KG1 (cell line): Measurements from ENCODE around the gene LINC00632.

ENCODE experiments used
- DNase-seq: peaks from one replicate; lab custom pipeline; 2025; lab: John Stamatoyannopoulos, UW

LINC00632 gene

GRCh38 chrX:140765043-140765784 is 55.7 kb downstream of the LINC00632 start:
- DNase-seq, result no peak

- peak; percentile 19 for DNase-seq
These were observed 56.6 kb downstream of the LINC00632 start for GRCh38 chrX:140766024-140766611.

- DNase-seq, result no peak
These were observed 58.1 kb downstream of the LINC00632 start for GRCh38 chrX:140767646-140768045.

- no peak for DNase-seq
These were observed 65.7 kb downstream of the LINC00632 start for GRCh38 chrX:140775211-140775610.

GRCh38 chrX:140776320-140776719 is 66.8 kb downstream of the LINC00632 start:
- DNase-seq, result no peak

- DNase-seq, result no peak
These were observed 85.1 kb downstream of the LINC00632 start for GRCh38 chrX:140794642-140795041.

- no peak for DNase-seq
These were observed 89.7 kb downstream of the LINC00632 start for GRCh38 chrX:140799216-140799615.

GRCh38 chrX:140804292-140804691 is 94.7 kb downstream of the LINC00632 start:
- no peak for DNase-seq

- no peak for DNase-seq
These were observed 106.3 kb downstream of the LINC00632 start for GRCh38 chrX:140815868-140816267.

- DNase-seq, result peak; percentile 1
These were observed 108.4 kb downstream of the LINC00632 start for GRCh38 chrX:140817943-140818342.

GRCh38 chrX:140821280-140821679 is 111.7 kb downstream of the LINC00632 start:
- no peak for DNase-seq

- DNase-seq, result no peak
These were observed 112.6 kb downstream of the LINC00632 start for GRCh38 chrX:140822184-140822583.

GRCh38 chrX:140822861-140823260 is 113.3 kb downstream of the LINC00632 start:
- no peak for DNase-seq

GRCh38 chrX:140836874-140837273 is 127.3 kb downstream of the LINC00632 start:
- DNase-seq, result no peak
